Anterior cingulate cortex (tissue), 58 donors: ENCODE data around the gene ABL1.
"Not testable (repeated sequence)": the region's sequence is repeated elsewhere in the genome, so short reads cannot be mapped to it uniquely, and the experiment has no call there.

Experiments used
- DNase-seq, 58 donors: peaks; one replicate each; lab custom pipeline; 2025; lab: John Stamatoyannopoulos, UW

The ABL1 gene

DNA sequence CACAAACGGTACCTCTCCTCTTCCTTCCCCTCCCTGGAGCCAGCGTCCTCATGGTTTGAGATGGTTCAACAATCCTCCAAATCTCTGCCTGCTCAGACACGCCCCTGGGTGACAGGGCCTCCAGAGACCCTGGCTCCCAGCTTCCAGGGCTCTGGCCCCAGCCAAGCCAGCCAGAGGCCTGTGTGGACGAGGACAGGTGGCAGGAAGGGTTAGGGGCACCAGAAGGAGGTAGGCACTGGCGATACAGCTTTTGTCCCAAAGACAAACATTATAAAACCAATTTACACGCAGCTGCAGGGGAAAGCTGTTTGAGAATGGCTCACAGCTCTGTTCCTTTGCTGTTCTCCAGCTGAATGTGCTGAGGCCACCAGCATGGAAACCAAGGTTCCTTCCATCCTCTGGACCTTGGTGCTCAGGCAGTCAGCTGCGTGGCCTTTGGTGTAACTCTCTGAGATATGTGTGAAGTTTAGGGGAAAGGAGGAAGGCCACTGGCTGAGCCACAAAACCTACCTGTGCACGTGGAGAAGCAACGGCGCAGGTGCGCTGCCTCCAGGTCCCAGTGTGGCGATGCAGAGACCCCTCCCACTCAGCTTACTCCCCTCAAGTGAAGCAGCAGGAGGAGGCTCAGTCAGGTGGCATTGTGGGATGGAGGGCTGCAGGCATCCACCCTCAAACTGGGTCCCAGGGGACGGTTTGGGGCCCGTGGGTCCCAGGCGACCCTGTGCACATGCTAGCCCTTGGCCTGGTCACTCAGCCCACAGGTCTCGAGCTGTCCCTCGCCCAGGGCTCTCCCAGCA is 65.8 kb downstream of the ABL1 start:
- DNase-seq = no peak

DNA sequence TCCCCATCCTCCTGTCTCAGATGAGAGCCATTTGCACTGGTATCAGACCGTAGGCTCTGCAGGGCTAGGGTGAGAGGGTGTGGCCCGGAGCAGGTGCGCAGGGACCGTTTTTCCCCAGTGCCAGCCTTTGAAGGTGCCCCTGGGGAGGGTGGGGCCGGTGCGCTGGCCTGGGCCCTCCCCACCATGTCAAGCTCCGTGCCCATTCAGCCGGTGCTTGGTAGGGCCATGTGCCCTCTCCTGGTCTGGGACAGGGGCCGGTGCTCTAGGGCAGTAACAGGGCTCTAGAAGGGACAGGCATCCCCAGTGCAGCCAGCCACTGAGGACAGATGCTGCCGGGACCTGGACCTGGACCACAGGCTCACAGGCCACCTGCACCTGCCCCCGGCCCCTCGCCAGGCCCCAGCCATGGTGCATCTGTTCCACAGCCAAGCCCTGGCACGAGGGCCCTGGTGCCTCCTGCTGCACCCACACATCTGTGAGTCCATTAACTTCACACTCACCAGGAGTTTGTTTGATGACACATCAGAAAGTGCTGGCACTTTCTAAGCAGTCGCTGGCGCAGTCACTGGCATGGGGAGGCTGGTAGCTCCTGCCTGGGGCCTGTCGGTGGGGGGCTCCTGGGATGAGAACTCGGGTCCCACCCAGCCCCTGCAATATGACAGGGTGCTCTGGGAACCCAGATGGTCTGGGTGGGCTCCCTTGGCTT is 66.6 kb downstream of the ABL1 start:
- no peak for DNase-seq

DNA sequence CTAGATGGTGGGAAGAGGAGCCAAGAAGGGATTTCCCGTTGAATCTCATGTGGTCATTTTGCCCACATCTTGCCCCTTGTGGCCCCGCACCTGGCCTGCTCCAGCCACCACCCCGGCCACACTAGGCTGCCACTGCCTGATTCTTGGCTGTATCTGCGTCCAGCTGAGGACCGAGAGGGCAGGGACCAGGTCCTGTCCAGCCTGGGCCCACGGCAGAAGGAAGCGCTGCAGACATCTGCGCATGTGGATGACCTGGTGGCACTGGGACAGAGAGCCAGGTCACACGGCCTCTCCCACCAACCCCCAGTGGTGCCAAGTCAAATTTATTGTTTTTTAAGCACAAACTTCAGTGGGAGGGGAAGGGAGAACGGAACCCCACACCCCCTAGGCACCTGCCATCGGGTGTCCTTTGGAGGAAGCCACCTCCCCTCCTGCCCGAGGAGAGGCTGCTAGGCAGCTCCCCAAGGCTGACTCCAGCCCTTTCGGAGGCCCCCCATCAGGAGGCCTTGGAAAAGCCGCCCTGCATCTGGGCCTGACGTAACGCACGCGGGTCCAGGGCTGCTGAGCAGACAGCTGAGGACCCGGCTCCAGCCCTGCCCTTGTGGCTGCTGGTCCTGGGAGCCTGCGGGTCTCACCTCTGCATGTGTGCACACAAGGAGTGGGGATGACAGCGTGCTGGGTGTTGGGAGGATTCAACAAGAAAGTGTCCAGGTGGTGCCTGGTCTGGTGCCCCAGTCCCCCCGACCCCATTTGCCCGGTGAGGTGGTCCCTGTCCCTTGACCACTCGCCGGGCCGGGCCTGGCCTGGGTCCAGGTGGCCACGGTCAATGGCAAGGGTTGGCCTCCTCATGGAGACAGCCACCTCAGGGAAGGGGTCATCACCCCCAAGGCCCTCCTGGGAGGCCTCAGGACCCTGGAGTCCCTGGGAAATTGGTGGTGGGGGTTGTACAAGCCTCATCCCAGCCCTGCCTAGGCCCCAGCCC is 67.4 kb downstream of the ABL1 start:
- DNase-seq = no peak

DNA sequence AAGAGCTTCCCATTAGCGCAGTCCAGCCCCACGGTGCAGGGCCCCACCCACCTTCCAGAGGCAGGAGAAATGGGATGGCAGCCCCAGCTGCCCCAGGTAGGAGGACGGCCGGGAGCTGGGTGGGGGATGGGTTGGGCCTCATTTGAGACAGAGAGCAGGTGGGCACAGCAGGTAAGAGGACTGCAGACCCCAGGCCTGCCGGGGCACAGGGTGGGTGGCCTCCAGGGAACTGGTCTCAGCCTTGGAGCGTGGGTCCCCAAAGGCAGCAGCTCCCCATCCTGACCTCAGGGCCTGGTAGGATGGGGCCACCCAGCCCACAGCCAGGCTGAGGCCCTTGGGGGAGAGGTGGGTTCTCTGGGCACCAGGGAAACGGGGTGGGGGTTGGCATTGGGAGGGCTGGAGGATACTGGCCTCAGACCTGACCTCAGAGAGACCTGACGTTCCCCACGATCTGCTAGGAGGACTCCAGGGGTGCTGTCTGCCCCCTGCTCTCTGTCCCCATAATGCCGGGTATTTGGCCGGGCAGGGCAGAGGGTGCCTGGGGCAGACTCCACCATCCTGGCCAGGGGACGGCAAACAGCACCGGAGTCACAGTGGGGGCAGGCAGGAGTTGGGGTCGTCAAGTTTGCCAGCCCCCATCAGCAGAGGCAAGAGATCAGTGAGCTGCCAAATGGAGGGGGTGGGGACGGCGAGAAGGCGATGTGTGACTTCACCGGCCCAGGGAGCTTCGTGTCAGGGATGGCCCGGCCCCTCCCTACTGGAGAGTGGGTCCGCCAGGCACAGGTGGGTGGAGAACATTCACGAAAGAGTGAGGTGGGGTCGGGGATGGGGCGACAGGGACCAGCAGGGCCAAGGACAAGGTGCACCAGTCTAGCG is 68.4 kb downstream of the ABL1 start:
- no peak for DNase-seq

DNA sequence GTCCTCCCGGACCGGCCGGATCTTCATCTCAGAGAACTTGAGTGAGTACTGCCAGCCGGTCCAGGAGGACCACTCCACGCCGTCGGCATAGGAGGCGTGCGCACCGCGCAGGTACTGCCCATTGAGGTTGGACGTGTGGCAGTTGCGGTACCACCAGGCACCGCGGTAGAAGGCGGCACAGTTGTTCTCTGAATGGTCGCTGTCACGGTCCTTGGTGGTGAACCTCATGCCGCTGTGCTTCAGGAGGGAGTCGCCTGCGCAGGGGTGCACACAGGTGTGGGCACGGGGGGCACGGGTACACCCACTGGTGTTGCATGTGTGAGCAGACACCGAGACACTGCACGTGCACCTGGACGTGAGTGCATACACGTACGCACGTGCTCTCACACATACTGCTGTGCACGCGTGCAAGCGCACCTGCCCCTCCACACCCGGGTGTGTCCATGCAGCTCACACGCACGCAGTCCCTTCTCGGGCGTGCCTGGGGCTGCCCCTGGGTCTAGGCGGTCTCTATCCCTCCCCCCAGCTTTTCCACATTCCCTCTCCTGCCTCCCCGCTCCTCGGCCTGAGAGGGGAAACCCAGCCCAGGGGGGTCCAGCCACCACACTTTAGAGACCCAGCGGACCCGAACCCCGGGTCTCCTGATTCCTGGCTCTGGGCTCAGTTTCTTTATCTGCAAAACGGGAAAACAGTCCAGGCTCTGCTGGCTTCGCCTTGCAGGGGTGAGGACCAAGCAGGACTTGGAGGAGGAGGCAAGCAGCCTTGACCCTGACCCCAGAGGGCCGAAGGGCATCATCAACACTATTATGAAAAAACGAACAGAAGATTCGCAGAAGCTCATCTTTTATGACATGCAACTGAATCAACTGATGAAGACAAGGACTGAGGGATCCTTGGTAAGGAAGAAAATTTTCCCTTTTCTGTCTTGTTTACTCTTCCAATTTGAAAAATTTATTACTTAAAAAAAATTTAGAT is 69.3 kb downstream of the ABL1 start:
- DNase-seq = no peak

DNA sequence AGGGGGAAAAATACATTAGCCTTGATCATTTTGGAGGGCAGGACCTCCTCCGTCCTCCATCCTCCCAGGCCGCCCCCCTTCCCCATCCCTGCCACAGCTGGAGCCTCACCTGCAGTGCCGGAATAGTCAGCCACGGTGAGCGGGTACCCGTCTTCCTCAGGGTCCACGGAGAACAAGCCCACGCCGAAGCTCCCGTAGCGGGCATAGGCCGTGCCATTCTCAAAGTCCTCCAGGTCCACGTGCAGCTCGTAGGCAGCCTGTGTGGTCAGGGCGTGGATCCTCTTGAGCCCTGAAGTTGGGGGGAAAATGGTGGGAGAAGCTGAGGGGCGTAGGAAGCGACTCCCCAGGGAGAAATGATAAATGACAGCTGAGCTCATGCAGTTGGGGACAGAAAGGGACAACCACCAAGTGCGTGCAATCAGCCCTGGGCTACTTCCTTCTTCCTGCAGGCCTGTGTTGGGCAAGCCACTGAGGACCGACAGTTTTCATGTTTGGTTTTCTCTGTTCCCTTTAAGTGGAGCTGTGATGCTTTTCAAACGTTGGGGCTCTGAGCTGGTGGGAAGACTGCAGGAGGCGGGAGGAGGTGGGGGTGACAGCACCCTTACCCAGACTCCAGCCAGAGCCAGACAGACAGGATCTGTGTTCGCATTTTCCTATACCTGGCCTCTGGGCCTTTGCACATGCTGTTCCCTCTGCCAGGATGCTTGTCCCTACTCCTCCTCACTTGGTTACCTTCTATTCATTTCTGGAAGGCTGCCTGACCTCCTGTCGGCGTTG is 70.3 kb downstream of the ABL1 start:
- no peak for DNase-seq

DNA sequence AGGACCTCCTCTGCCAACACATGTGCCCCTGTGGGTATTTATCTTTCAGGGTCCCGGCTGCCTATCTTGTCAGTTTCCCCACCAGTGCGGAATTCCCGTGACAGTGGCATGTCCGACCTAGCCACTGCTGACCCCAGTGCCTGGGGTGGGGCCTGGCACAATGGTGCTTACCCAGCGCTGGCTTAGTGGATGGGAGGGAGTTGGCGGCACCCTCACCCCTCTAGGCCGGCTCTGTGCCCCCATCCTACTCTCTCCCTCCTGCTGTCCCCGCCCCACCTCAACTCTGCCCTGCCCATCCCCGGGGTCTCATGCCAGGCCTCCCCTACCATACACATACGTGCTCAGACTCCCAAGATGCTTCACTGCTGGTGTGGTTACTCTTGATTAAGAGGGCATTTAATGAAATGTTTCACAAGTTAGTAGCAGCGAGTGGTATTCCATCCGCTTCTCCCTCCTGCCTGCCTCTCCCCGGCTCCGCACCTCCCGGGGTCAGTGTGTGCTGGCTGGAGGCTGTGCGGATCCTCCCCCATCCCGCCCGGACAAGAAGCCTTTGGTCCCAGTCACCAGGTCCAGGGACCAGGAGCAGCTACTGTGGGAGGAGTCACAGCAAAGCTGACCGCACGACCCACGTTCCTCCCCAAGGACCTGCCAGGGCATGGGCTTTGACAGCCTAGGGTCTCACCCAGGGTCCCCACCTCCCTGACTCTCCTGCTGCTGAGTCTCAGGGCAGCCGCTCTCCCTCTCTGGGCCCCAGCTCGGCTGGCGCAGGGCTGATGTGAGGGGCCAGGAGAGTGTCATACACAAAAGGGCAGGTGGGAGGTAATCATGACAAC is 71.1 kb downstream of the ABL1 start:
- DNase-seq = no peak

DNA sequence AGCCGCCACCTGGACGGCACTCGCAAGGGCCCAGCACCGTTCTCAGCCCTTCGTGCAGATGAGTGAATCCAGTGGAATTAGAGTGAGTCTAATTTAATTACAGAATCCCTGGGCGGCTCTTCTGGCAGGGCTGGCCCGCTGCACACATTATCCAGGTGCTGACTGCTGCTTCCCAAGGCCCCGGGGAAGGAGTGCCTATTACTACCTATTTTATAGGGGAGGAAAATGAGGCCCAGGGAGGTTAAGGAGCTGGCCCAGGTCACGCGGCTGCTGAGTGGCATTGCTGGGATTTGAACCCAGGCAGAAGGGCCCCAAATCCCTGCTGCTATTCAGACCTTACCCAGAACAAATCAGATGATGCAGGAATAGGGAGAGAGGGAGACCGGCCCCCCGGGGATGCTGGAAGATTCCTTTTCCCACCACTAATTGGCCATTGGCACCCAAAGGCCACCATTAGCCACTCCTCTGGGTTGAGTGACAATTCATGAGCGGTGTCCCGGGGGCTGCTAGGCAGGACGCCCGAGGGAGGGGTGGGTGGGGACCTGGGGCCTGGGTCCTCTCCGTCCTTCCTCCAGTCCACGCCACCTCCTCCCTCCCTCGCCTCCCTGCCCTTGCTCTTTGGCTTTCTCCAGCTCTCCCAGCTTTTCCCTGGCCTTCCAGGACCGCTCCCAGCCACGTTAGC is 71.8 kb downstream of the ABL1 start:
- no peak for DNase-seq

DNA sequence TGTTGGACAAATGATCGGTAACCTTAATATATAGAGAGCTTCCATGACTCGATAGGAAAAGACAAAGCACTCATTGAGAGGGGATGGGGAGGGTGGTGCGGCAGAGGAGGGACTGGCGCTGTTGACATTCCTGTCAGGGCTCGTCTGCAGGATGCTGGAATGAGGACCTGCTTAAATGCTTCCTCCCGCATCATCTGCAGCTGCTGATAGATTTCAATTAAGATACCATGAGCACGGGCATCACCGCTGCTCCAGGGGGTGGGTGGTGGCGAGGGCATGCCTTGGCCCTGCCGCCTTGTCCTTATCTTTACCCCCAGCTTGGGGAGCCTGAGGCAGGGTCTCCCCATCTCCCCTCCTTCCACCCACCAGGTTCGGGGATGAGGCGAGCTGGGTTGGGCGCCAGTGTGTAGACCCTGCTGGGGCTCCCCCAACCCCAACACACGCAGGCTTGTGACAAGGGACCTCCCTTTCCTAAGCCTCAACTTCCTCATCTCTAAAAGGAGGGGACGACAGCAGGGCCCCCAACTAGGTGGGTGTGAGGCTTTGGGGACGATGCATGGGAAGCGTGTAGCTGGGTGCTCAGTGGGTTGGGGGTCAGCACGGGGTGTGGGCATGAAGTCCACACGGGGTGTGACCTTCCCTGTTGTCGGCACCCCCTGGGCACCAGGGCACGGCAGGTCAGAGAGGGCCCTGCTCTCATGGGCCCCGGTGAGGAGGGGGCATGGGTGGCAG is 73.3 kb downstream of the ABL1 start:
- DNase-seq = no peak

DNA sequence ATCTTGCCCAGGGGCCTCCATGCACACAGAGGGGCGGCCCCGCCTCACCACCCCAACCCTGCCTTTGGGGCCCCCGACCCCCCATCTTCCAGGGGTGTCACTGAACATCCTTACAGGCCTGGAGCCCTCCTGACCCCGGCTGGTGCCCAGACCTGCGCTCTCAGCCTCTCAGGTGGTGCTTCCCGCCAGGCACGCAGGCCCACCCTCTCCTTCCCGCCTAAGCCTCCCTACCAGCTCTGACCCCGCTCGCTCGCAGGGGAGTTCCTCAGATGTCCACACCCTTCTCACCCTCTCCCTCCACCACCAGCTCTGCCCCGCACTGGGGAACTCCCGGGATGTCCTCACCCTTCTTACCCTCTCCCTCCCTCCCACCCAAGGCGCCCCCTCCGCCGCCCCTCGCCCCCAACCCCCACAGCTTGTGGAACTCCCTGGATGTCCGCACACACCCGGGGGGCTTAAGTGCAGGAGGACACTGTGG is 73.9 kb downstream of the ABL1 start:
- no peak for DNase-seq

DNA sequence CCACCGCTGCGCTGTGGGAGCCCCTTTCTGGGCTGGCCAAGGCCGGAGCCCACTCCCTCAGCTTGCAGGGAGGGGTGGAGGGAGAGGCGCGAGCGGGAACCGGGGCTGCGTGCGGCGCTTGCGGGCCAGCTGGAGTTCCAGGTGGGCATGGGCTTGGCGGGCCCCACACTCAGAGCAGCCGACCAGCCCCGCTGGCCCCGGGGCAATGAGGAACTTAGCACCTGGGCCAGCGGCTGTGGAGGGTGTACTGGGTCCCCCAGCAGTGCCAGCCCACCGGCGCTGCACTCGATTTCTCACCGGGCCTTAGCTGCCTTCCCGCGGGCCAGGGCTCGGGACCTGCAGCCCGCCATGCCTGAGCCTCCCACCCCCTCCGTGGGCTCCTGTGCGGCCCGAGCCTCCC is 75.0 kb downstream of the ABL1 start:
- DNase-seq = not testable (repeated sequence)

DNA sequence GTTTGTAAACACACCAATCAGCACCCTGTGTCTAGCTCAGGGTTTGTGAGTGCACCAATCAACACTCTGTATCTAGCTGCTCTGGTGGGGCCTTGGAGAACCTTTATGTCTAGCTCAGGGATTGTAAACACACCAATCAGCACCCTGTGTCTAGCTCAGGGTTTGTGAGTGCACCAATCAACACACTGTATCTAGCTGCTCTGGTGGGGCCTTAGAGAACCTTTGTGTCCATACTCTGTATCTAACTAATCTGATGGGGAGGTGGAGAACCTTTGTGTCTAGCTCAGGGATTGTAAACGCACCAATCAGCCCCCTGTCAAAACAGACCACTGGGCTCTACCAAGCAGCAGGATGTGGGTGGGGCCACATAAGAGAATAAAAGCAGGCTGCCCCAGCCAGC is 75.6 kb downstream of the ABL1 start:
- not testable (repeated sequence) for DNase-seq

DNA sequence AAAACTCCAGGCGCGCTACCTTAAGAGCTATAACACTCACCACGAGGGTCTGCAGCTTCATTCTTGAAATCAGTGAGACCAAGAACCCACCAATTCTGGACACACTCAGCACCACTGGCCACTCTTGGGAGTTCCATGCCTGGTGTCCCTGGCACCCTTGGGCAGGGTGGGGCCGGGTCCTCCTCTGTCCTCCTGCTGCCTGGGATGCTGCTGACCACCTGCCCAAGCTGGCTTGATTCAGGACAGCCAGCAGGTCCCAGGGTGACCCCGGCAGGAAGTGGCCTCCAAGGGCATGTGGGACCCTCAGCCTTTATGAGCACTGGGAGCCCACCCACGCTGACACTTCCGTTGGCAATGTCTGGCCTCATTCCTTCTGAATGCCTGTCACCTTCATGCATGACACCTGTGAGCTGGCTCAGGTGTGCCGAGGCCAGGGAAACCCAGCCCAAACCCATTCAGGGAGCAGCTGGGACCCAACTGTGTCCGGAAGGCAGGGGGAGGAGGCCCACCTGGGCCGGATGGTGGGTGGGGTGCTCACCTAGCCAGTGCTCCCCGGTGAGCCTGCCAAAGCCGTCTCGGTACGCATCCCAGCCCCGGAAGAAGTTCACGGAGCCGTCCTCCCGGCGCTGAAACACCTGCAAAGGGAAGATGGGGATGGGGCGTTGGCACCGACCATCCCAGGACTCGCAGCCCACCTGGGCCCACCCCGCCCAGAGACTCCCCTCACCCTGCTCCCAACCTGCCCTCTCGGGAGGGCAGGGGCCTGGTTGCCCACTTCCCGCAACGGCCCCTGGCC is 76.4 kb downstream of the ABL1 start:
- no peak for DNase-seq

DNA sequence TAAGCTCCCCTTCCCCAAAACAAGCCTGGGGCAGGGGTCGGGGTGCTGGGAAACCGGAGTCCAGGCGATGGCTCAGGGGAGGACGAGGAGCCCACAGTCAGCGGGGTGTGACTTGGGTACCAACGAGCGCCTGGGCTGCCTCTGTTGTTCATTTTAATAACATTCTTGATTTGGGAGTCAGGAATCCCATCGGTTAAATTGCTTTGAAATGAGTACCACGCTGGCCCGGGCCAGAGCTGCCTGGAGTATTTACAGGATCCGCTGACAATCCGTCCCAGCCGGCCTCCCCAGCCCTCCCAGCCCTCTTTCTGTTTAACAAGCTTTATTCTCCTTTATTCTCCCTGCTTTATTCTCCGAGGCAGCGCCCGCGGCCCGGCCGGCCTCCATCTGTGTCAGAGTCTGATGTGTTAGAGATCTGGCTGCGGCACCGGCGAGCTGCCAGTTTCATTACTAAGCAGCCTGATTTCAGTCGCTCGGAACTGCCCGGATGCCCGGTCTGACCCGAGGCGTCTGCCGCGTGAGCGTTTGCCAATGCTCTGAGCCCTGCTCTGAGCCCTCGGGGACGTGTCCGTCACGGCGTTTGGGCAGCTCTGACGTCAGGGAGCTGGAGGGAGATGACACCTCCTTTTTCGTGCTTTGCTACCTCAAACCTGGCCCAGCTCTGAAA is 78.0 kb downstream of the ABL1 start:
- peak in 37 of 58 donors; percentile 10 to 82 (median 38) for DNase-seq
